C1 segment of cervical spinal cord (tissue), 14 donors: Measurements from ENCODE around the gene DAP3.
"Not testable (repeated sequence)": the region's sequence is repeated elsewhere in the genome, so short reads cannot be mapped to it uniquely, and the experiment has no call there.

ENCODE experiments used
- DNase-seq, 14 donors: peaks; one replicate each; lab custom pipeline; 2025; lab: John Stamatoyannopoulos, UW

DAP3 gene

DNA sequence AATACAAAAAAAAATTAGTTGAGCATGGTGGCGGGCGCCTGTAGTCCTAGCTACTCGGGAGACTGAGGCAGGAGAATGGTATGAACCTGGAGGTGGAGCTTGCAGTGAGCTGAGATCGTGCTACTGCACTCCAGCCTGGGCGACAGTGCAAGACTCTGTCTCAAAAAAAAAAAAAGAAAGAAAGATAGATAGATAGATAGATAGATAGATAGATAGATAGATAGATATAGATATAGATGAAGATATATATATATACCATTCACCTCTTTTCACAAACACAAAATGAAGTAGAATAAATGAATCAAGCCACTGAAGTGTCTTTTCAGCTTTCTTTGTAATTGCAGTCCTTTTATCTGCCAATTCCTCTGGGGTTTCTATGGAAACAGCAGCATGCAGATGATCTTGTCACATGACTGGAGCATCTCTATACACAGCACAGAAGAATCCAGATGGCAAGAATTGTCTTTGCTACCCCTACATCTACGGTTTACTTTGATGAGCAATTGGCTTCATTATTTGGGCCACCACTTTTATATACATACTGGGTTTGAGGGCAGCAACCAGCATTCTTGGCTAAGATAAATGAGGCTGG lies 29.7 kb downstream of the DAP3 start:
- DNase-seq = peak in 3 of 14 donors; percentile 2 to 20 (median 2)

- DNase-seq = no peak
Observed at GRCh38 chr1:155719703-155720102, 30.8 kb downstream of the DAP3 start.

DNA sequence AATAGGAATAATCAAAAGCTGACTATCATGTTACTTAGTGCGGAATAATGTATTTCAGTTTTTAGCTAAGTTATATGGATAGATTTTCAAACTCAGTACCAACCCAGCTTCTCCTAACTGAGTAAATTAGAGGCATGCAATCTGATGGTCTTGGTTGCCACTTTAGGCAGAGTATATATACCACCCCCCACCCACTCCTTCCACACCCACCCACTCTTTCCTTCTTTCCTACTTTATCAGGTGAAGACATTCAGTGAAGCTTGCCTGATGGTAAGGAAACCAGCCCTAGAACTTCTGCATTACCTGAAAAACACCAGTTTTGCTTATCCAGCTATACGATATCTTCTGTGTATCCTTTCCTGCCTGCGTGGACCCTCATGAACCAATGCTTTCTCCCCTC lies 36.3 kb downstream of the DAP3 start:
- DNase-seq = no peak

GRCh38 chr1:155729031-155729898 lies 40.4 kb downstream of the DAP3 start:
- peak in 11 of 14 donors; percentile 4 to 37 (median 16) for DNase-seq

GRCh38 chr1:155740995-155741394 lies 52.1 kb downstream of the DAP3 start:
- no peak for DNase-seq

DNA sequence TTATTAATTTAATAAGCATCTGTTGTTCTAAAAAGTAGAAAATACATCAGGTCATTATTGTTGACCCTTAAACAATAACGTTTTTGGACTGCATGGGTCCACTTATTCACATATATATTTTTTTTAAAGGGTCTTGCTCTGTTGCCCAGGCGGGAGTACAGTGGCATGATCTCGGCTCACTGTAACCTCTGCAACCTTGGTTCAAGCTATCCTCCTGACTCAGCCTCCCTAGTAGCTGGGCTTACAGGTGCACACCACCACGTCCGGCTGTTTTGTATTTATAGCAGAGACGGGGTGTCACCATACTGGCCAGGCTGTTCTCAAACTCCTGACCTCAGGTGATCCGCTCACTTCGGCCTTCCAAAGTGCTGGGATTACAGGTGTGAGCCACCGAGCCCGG lies 53.0 kb downstream of the DAP3 start:
- no peak for DNase-seq

DNA sequence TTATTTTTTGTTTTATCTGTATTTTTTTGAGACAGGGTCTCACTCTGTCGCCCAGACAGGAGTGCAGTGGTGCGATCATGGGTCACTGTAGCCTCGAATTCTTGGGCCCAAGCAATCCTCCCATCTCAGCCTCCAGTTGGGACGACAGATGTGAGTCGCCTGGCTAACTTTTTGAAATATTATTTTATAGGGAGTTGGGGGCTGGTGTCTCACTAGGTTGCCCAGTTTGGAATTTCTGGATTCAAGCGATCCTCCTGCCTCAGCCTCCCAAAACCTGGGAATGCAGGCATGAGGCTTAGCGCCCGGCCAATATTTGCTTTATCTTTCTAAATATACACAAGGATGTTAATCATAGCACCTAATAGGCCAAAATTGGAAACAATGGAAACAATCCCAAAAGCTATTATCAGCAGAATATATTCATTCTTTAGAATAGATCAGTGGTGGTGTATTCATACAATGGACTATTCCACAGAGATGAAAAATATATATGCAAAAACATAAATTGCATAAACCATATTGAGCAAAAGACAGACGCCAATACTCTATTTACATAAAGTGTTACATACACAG lies 55.9 kb downstream of the DAP3 start:
- no peak for DNase-seq

GRCh38 chr1:155745284-155746228 lies 56.7 kb downstream of the DAP3 start:
- DNase-seq = peak; percentile 16 to 95 (median 86)

DNA sequence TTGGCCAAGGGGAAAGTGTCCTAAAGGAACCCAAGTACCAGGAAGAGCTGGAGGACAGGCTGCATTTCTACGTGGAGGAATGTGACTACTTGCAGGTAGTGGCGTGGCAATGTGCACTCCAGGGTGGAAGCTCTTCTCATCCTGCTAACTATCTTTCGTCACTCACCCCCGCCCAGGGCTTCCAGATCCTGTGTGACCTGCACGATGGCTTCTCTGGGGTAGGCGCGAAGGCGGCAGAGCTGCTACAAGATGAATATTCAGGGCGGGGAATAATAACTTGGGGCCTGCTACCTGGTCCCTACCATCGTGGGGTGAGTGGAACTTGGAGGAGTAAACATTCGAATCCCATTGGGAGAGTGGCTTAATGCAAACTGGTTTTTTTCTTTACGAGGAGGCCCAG lies 58.7 kb downstream of the DAP3 start:
- DNase-seq = not testable (repeated sequence)

DNA sequence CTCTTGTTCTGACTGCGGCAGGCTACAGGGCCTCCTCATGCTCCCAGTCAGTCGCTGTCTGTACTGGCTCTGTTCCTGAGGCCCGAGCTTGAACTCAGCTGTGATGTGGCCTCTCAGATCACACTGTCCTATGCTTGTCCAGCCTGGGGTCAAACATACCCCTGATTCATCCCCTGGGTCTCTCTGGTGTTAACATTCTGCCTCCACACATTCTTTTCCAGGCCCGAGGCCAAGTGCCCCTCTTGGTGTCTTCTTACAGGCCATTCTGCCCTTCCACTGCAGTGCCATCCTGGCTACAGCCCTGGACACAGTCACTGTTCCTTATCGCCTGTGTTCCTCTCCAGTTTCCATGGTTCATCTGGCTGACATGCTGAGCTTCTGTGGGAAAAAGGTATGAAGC lies 59.2 kb downstream of the DAP3 start:
- DNase-seq = not testable (repeated sequence)

DNA sequence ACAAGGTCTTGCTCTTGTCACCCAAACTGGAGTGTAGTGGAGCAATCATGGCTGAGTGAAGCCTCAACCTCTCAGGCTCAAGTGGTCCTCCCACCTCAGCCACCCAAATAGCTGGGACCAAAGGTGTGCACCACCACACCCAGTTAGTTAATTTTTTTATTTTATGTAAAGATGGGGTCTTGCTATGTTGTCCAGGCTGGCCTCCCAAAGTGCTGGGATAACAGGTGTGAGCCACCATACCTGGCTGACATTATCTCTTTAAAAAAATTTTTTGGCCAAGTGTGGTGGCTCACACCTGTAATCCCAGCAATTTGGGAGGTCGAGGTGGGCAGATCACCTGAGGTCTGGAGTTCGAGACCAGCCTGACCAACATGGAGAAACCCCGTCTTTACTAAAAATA lies 70.1 kb downstream of the DAP3 start:
- not testable (repeated sequence) for DNase-seq

GRCh38 chr1:155759966-155760630 lies 71.2 kb downstream of the DAP3 start:
- DNase-seq = no peak

DNA sequence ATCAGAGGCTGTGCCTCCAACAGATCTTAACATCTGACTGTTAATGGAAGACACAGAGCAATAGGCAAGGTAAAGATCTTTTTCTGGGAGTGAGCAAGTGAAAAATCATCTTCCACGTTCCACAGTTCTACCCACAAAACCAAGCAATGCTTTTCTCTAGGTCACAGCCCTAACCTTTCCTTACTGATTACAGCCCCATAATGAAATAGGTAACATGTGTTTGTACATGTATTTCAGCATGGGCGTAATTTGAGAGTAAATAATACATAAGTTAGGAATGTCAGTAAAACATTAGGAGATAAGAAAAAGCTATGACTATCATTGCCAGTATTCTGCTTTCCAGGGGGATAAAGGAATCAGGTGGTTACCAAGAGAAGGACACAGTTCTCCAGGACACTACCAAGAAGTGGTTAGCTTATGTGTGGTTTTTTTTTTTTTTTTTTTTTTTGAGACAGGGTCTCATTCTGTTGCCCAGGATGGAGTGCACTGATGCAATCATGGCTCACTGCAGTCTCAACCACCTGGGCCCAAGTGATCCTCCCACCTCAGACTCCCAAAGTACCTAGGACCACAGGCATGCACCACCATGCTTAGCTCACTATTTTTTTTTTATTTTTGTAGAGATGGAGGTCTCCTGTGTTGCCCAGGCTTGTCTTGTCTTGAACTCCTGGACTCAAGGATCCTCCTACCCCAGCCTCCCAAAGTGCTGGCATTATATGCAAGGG lies 72.0 kb downstream of the DAP3 start:
- no peak for DNase-seq

GRCh38 chr1:155761736-155762405 lies 73.0 kb downstream of the DAP3 start:
- no peak for DNase-seq

GRCh38 chr1:155763090-155763815 lies 74.4 kb downstream of the DAP3 start:
- peak in 4 of 14 donors; percentile 0 to 2 (median 1) for DNase-seq

GRCh38 chr1:155763989-155764388 lies 75.1 kb downstream of the DAP3 start:
- not testable (repeated sequence) for DNase-seq

DNA sequence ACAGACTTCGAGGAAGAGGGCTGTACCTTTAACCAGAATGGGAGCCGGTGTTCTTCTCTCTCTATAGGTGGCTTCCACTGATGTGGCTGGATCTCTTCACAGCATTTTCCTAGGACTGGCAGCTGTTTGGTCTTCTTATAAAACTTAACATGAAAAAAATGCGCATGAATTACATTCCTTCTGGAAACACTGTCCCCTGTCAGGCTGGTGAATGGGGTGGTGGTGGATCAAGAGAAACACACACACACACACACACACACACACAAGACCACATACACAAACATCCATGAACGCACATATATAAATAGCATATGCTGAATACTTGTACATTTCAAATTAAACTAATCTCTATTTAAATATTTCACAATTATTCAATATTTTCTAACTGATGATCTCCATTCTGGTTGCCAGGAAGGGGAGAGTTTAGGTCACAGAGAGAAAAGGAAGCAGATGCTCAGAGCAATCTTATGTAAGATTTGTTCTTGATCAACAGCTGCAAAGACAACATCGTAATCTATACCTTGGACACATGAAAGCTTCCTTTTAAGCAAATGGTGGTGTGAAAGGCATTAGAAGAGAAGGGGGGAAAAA lies 78.6 kb downstream of the DAP3 start:
- not testable (repeated sequence) for DNase-seq

- DNase-seq = no peak
Observed at GRCh38 chr1:155769257-155769656, 80.4 kb downstream of the DAP3 start.

- no peak for DNase-seq
Observed at GRCh38 chr1:155773221-155773620, 84.3 kb downstream of the DAP3 start.
